ENCODE results near the gene PSORS1C1. TPM values are rescaled to one million over a fixed set of nuclear protein-coding genes. Genes with fewer than 3 reads are reported as not detected.
"Not testable (repeated sequence)": the region's sequence is repeated elsewhere in the genome, so short reads cannot be mapped to it uniquely, and the experiment has no call there.

Gene PSORS1C1, protein sequence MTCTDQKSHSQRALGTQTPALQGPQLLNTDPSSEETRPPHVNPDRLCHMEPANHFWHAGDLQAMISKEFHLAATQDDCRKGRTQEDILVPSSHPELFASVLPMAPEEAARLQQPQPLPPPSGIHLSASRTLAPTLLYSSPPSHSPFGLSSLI
- total RNA-seq = 4.7 TPM
- long read RNA-seq = 0 reads

GRCh38 chr6:31114541-31114878 lies at the start of gene PSORS1C1:
Gene PSORS1C1, plus strand, starts transcription at chr6:31114800. Its CDS starts 14,833 bp downstream, at chr6:31129633.
- intact Hi-C loops (cut with micrococcal nuclease) = no loop called here
- Histone ChIP-seq H3K27ac (replicated peaks) (peak within 1 kb of the TSS; percentile 73), H3K36me3 (no peaks in the 10 kb centered on the region), H3K27me3 (ENCODE audit: low read depth) (peaks cover 5% of the 10 kb centered on the region), H3K4me3 (peak within 1 kb of the TSS; percentile 52), H3K9me3 (replicated peaks) (no peaks in the 10 kb centered on the region), H3K4me1 (peaks cover 50% of the 10 kb centered on the region)
- no peak for TF ChIP-seq CTCF (IDR thresholded peaks at IDR 0.05; ENCODE audit: borderline replicate concordance)
- DNase-seq = peak; percentile 89

- H3K27me3 ChIP-seq (ENCODE audit: low read depth) = no peaks in the 10 kb centered on the region
- no peak for TF ChIP-seq CTCF (IDR thresholded peaks at IDR 0.05; ENCODE audit: borderline replicate concordance)
- H3K4me1 ChIP-seq = no peaks in the 10 kb centered on the region
- no peak overlapping the region for H3K4me3 ChIP-seq
- intact Hi-C loops (cut with micrococcal nuclease) = no loop called here
- no peaks in the 10 kb centered on the region for H3K36me3 ChIP-seq
- H3K9me3 ChIP-seq (replicated peaks) = no peaks in the 10 kb centered on the region
- no peak overlapping the region for H3K27ac ChIP-seq (replicated peaks)
- no peak for DNase-seq
These were observed 49.0 kb upstream of the PSORS1C1 start for GRCh38 chr6:31065556-31065955.

DNA sequence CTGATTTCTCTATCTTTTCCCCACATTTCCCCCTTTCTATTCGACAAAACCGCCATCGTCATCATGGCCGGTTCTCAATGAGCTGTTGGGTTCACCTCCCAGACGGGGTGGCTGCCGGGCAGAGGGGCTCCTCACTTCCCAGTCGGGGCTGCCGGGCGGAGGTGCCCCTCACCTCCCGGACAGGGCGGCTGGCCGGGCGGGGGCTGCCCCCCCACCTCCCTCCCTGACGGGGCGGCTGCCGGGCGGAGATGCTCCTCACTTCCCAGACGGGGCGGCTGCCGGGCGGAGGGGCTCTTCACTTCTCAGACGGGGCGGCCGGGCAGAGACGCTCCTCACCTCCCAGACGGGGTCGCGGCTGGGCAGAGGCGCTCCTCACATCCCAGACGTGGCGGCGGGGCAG lies 47.6 kb upstream of the PSORS1C1 start:
- DNase-seq; H3K4me3 ChIP-seq; H3K27ac ChIP-seq (replicated peaks); H3K9me3 ChIP-seq (replicated peaks); intact Hi-C loops (cut with micrococcal nuclease); H3K27me3 ChIP-seq (ENCODE audit: low read depth); H3K36me3 ChIP-seq; H3K4me1 ChIP-seq: not testable (repeated sequence)

- H3K4me3 ChIP-seq; DNase-seq; H3K36me3 ChIP-seq; H3K27me3 ChIP-seq (ENCODE audit: low read depth); H3K4me1 ChIP-seq; H3K9me3 ChIP-seq (replicated peaks); H3K27ac ChIP-seq (replicated peaks); intact Hi-C loops (cut with micrococcal nuclease): not testable (repeated sequence)
These were observed 46.5 kb upstream of the PSORS1C1 start for GRCh38 chr6:31067891-31068668.

DNA sequence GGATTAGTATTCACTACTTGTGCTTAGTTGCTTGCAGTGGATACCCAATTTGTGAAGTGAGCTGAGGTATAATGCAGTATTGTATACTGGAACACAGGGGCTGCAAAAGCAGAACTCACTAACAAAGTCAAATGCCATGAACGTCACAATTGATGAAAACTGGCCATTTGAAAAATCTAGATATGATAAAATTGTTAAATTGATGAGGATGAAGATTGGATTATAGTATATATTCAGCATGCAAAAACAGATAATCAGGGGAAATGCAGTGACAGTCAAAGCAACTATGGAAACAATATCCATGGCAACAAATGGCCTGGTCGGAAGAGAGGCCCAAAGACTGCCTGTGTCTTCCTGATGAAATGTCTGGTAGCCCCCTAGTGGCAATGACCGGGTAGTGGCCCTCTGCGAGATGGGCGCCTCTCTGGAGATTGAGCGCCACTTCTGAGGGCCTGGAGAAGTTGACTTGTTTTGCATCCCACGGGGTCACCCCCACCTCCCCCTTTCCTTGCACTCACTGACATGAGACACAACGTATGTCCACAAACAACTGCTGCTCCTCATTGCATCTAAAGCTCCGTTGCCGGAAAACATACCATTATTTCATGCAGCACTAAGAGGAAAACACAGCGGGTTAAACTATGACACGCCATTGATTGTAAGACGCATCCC lies 45.8 kb upstream of the PSORS1C1 start:
- intact Hi-C loops (cut with micrococcal nuclease) = no loop called here
- H3K4me1 ChIP-seq = peaks cover 4% of the 10 kb centered on the region
- peak; percentile 95 for TF ChIP-seq CTCF (IDR thresholded peaks at IDR 0.05; ENCODE audit: borderline replicate concordance)
- H3K4me3 ChIP-seq = no peak overlapping the region
- H3K27ac ChIP-seq (replicated peaks) = no peak overlapping the region
- peak; percentile 77 for DNase-seq
- H3K36me3 ChIP-seq = no peaks in the 10 kb centered on the region
- H3K27me3 ChIP-seq (ENCODE audit: low read depth) = no peaks in the 10 kb centered on the region
- H3K9me3 ChIP-seq (replicated peaks) = no peaks in the 10 kb centered on the region

DNA sequence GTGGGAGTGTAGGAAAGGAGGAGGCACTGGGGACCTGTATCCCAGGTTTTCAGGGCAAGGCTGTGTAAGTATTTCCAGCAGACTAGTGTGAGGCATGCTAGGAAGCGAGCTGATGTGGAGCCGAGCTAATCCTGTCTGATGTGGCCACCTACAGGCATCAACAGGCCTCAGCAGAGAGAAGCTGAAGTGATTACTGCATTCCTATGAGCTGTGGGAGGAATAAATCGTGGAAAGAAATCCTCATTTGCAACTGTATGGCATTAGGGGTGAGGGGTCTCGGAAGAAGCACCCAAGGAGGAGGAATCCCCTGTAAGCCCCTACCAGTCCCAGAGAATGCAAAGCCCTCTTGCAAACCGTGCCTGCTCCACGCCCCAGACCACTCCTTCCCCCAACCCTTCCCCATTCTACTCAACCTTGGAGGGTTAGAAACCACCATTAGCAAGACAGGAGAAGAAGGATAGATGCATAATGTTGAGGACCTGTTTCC lies 43.8 kb upstream of the PSORS1C1 start:
- Histone ChIP-seq H3K27ac (replicated peaks) (no peak overlapping the region), H3K9me3 (replicated peaks) (no peaks in the 10 kb centered on the region), H3K4me3 (no peak overlapping the region), H3K36me3 (no peaks in the 10 kb centered on the region), H3K27me3 (ENCODE audit: low read depth) (no peaks in the 10 kb centered on the region), H3K4me1 (peaks cover 4% of the 10 kb centered on the region)
- no peak for DNase-seq
- intact Hi-C loops (cut with micrococcal nuclease) = loop anchor here (5.0 kb wide), 1 partner anchor 153 kb away; no protein-coding TSS in a partner anchor
- peak; percentile 62 for TF ChIP-seq CTCF (IDR thresholded peaks at IDR 0.05; ENCODE audit: borderline replicate concordance)
